HCT116 (cell line): Measurements from ENCODE around the gene ADGRV1.

Experiments used
- EGR1 ChIP-seq: IDR thresholded peaks from 2 replicates; pipeline ENCODE4 v1.6.1; 2012; ENCODE audit warnings: low read depth
- JUND ChIP-seq: IDR thresholded peaks from 2 replicates; pipeline ENCODE4 v1.6.1; 2012
- POLR2A ChIP-seq: IDR thresholded peaks from 2 replicates; pipeline ENCODE4 v1.7.0; 2011; ENCODE audit warnings: borderline replicate concordance; ENCODE audit not compliant: insufficient read depth, insufficient read length; ENCODE audit errors: extremely low read depth
- POLR2AphosphoS5 ChIP-seq: IDR thresholded peaks from 2 replicates; pipeline ENCODE4 v1.6.1; 2011; ENCODE audit warnings: mild to moderate bottlenecking, low read depth, low read length, moderate library complexity
- RAD21 ChIP-seq: IDR thresholded peaks from 2 replicates; pipeline ENCODE4 v1.6.1; 2012; ENCODE audit warnings: low read depth, mild to moderate bottlenecking
- SP1 ChIP-seq: IDR thresholded peaks from 2 replicates; pipeline ENCODE4 v1.6.1; 2012; ENCODE audit warnings: low read depth
- TF ChIP-seq, protein P1 (sequence below), 3 experiments: fragments of 200-600 bp in 1 of 3; sonication (generic) in 1 of 3; IDR thresholded peaks in 2 of 3; conservative IDR thresholded peaks in 1 of 3; 2 replicates each; pipeline ENCODE4 v1.5.1; 2012 to 2017; ENCODE audit warnings: low read depth in 2 of 3, low read length in 2 of 3, antibody characterized with exemption in 1 of 3, borderline replicate concordance in 1 of 3, control low read depth in 1 of 3, mild to moderate bottlenecking in 1 of 3, mixed read lengths in 1 of 3, mixed run types in 1 of 3, moderate library complexity in 1 of 3; ENCODE audit not compliant: insufficient read depth in 1 of 3
- TF ChIP-seq, protein P2 (sequence below): IDR thresholded peaks from 2 replicates; pipeline ENCODE4 v1.6.1; 2012; ENCODE audit warnings: low read depth

DNA sequence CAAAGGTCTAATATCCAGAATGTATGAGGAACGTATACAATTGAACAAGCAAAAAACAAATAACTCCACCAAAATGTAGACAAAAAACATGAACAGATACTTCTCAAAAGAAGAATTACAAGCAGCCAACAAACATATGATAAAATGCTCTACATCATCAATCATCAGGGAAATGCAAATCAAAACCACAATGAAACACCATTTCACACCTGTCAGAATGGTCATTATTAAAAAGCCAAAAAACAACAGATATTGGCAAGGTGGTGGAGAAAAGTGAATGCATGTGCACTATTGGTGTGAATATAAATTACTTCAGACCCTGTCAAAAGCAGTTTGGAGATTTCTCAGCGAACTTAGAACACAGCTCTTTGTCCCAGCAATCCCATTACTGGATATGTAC lies 510.8 kb downstream of the ADGRV1 start:
- no peak for TF ChIP-seq EGR1
- TF ChIP-seq, protein P1, sequence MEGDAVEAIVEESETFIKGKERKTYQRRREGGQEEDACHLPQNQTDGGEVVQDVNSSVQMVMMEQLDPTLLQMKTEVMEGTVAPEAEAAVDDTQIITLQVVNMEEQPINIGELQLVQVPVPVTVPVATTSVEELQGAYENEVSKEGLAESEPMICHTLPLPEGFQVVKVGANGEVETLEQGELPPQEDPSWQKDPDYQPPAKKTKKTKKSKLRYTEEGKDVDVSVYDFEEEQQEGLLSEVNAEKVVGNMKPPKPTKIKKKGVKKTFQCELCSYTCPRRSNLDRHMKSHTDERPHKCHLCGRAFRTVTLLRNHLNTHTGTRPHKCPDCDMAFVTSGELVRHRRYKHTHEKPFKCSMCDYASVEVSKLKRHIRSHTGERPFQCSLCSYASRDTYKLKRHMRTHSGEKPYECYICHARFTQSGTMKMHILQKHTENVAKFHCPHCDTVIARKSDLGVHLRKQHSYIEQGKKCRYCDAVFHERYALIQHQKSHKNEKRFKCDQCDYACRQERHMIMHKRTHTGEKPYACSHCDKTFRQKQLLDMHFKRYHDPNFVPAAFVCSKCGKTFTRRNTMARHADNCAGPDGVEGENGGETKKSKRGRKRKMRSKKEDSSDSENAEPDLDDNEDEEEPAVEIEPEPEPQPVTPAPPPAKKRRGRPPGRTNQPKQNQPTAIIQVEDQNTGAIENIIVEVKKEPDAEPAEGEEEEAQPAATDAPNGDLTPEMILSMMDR (IDR thresholded peaks at IDR 0.05 in 2 of 3, conservative IDR thresholded peaks at IDR 0.05 in 1 of 3; ENCODE audit: borderline replicate concordance in 1 of 3, insufficient read depth in 1 of 3, low read depth in 2 of 3, low read length in 2 of 3), result no peak
- no peak for TF ChIP-seq SP1
- TF ChIP-seq, protein P2, sequence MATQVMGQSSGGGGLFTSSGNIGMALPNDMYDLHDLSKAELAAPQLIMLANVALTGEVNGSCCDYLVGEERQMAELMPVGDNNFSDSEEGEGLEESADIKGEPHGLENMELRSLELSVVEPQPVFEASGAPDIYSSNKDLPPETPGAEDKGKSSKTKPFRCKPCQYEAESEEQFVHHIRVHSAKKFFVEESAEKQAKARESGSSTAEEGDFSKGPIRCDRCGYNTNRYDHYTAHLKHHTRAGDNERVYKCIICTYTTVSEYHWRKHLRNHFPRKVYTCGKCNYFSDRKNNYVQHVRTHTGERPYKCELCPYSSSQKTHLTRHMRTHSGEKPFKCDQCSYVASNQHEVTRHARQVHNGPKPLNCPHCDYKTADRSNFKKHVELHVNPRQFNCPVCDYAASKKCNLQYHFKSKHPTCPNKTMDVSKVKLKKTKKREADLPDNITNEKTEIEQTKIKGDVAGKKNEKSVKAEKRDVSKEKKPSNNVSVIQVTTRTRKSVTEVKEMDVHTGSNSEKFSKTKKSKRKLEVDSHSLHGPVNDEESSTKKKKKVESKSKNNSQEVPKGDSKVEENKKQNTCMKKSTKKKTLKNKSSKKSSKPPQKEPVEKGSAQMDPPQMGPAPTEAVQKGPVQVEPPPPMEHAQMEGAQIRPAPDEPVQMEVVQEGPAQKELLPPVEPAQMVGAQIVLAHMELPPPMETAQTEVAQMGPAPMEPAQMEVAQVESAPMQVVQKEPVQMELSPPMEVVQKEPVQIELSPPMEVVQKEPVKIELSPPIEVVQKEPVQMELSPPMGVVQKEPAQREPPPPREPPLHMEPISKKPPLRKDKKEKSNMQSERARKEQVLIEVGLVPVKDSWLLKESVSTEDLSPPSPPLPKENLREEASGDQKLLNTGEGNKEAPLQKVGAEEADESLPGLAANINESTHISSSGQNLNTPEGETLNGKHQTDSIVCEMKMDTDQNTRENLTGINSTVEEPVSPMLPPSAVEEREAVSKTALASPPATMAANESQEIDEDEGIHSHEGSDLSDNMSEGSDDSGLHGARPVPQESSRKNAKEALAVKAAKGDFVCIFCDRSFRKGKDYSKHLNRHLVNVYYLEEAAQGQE, result no peak
- no peak for TF ChIP-seq POLR2AphosphoS5
- no peak for TF ChIP-seq POLR2A
- TF ChIP-seq JUND, result no peak
- no peak for TF ChIP-seq RAD21
